ENCODE data around the gene AGPAT1.

DNA sequence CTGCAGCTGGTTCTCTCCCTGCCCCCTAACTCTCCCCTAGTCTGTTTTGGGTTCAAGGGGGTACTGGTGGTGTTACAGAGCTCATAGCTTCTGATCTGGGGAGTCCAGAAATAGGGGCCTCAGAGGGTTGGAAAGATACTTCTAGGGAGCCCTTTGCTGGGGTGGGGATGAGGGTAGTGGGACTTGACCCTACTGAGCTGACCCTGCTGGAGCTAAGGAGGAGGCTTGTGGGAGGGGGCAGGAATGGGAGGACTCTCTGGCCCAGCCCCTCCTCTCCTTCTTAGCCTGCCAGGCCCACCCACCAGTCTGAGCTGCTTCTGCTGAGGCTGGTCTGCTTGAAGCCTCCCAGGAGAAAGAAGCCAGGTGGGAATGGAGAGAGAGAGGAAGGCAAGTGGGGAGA is 11.6 kb downstream of the AGPAT1 start, which contains the start of gene EGFL8:
- TF ChIP-seq BORCS8-MEF2B (CRISPR knock-in tag; IDR thresholded peaks at IDR 0.05) (no peak), ZNF879 (CRISPR knock-in tag; IDR thresholded peaks at IDR 0.05) (no peak), GABPA (IDR thresholded peaks at IDR 0.05; ENCODE audit: low read depth, low read length) (no peak), GABPA (CRISPR knock-in tag; IDR thresholded peaks at IDR 0.05; ENCODE audit: low read depth) (no peak), KDM4B (CRISPR knock-in tag; IDR thresholded peaks at IDR 0.05) (no peak), NFATC3 (CRISPR knock-in tag; IDR thresholded peaks at IDR 0.05) (no peak), PAX8 (CRISPR knock-in tag; IDR thresholded peaks at IDR 0.05; ENCODE audit: borderline replicate concordance) (no peak)
